LNCaP clone FGC (cell line): Measurements from ENCODE around the gene TKTL1.
"Not testable (repeated sequence)": the region's sequence is repeated elsewhere in the genome, so short reads cannot be mapped to it uniquely, and the experiment has no call there.

Experiments
- DNase-seq: peaks from one replicate; pipeline ENCODE4 v3.0.0-alpha.2; 2011; ENCODE audit warnings: low read depth
- H3K4me3 ChIP-seq: 2 replicates; pipeline ENCODE4 v1.5.1; 2011; ENCODE audit warnings: mild to moderate bottlenecking, low read depth, low read length, control low read depth
- CTCF ChIP-seq: IDR thresholded peaks from 2 replicates; pipeline ENCODE4 v1.5.1; 2012; ENCODE audit warnings: mild to moderate bottlenecking; ENCODE audit not compliant: control insufficient read depth, insufficient read depth; ENCODE audit errors: extremely low read depth

Gene TKTL1

GRCh38 chrX:154295664-154296310 lies at the start of gene TKTL1:
TKTL1 (plus strand) TSS chrX:154295795; CDS start chrX:154295860, 65 bp downstream.
- no peak for TF ChIP-seq CTCF
- DNase-seq = no peak
- no peak within 1 kb of the TSS for H3K4me3 ChIP-seq

GRCh38 chrX:154247377-154248045 lies 48.1 kb upstream of the TKTL1 start:
- H3K4me3 ChIP-seq, DNase-seq: not testable (repeated sequence)

DNA sequence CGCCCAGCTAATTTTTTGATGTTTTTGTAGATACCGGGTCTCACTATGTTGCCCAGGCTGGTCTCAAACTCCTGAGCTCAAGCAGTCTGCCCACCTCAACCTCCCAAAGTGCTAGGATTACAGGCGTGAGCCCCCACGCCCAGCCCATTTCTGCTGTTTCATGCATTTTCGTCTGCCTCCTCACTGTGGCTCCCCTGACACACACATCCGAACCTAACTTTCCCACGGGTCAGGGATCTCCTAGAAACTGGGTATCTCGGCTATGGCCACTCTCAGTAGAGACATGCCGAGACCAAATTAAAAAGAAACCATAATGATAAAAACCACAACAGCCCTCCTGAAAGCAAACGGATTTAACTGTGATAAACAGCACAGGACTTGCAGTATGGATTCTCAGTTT lies 47.5 kb upstream of the TKTL1 start:
- H3K4me3 ChIP-seq, DNase-seq: not testable (repeated sequence)

DNA sequence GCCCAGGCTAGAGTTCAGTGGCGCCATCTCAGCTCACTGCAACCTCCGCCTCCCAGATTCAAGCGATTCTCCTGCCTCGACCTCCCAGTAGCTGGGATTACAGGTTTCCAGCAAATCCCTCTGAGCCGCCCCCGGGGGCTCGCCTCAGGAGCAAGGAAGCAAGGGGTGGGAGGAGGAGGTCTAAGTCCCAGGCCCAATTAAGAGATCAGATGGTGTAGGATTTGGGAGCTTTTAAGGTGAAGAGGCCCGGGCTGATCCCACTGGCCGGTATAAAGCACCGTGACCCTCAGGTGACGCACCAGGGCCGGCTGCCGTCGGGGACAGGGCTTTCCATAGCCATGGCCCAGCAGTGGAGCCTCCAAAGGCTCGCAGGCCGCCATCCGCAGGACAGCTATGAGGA lies 38.3 kb upstream of the TKTL1 start, which contains the start of gene OPN1MW3:
OPN1MW3 (plus strand) TSS at position 301 of the 400 bp plus-strand sequence; CDS start at position 339, 38 bp downstream.
- not testable (repeated sequence) for H3K4me3 ChIP-seq, DNase-seq

- H3K4me3 ChIP-seq, DNase-seq: not testable (repeated sequence)
These were observed 36.9 kb upstream of the TKTL1 start for GRCh38 chrX:154258711-154259110.

DNA sequence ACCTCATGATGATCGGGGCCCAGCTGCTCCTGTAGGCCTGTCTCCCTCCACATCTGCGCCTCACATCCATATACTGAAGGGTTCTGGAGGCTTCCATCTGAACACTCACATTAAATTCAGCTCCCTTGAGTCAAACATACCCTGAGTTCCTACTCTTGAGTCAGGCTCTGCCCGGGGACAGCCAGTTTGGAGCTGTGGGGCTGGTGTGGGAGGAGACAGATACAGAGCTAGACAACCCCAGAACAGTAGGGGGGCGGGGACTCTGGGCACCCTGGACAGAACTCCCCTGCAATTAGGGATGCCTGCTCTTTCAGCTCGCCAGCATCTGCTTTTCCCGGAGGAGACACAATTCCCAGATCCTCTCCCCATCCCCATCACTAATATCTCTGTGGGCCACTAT lies 32.5 kb upstream of the TKTL1 start:
- H3K4me3 ChIP-seq, DNase-seq: not testable (repeated sequence)

- DNase-seq, H3K4me3 ChIP-seq: not testable (repeated sequence)
These were observed 26.4 kb upstream of the TKTL1 start for GRCh38 chrX:154269245-154269644.

GRCh38 chrX:154284489-154285338 lies 10.9 kb upstream of the TKTL1 start:
- not testable (repeated sequence) for H3K4me3 ChIP-seq, DNase-seq

GRCh38 chrX:154286406-154286805 lies 9.2 kb upstream of the TKTL1 start:
- H3K4me3 ChIP-seq, DNase-seq: not testable (repeated sequence)

DNA sequence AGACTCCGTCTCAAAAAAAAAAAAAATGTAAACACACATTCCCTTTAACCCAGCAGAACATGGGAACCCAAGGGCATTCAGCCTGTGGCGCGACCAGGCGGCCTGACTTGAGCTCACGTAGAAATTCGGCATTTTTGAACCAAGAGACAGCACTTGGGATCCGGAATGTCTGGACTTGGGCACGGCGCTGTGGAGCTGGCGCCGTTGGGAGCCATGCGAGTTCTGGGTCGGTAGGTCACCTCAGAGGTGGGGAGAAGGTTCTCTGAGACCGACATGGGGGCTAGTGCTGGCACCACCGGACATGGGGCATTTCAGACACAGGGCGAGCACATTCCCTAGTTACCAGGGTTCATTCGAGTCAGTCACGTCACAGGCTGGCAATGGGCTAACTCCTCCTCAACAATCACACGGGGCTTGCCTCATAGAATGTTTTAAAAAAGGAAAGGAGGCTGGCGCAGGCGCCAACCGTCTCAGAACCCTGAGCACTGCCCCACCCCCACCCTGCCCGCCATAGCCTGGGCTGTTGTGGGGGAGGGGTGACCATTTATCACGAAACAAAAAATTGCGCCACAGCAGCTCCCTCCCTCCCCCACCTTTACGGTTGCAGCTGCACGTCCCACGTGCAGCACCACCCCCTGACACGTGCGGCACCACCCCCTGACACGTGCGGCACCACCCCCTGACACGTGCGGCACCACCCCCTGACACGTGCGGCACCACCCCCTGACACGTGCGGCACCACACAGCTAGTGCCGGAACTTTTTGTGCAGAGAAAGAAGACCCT lies 612 bp upstream of the TKTL1 start, which contains the start of gene TEX28:
TEX28 (minus strand) TSS at position 334 of the 784 bp plus-strand sequence. CDS start 3,007 bp downstream, outside the sequence.
- TF ChIP-seq CTCF = no peak
- no peak within 1 kb of the TSS for H3K4me3 ChIP-seq
- DNase-seq = no peak

DNA sequence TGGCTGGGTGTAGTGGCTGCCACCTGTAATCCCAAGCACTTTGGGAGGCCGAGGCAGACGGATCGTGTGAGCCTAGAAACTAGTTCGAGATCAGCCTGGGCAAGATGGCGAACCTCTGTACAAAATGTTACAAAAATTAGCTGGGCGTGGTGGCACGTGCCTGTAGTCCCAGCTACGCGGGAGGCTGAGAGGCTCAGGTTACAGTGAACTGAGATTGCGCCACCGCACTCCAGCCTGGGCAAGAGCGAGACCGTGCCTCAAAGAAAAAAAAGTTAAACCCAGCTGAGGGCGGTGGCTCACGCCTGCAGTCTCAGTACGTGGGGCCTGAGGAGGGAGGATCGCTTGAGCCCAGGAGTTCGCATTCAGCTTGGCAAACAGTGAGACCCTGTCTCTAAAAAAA lies 1.1 kb downstream of the TKTL1 start:
- TF ChIP-seq CTCF = no peak
- no peak for DNase-seq
- no peak overlapping the region for H3K4me3 ChIP-seq
